OCI-LY3 (cell line): ENCODE results near the gene S100A16.

Experiments used
- H2AFZ ChIP-seq: fragments of 200-600, 300-600 bp; shearing (Covaris generic); 2 replicates; pipeline ENCODE4 v1.6.0; 2014; ENCODE audit warnings: antibody characterized with exemption, low read depth, low read length
- H3K27ac ChIP-seq: fragments of 200-600, 300-600 bp; sonication (generic); 2 replicates; pipeline ENCODE4 v1.5.1; 2014; ENCODE audit warnings: mild to moderate bottlenecking, low read length, moderate library complexity, mixed read lengths
- H3K27me3 ChIP-seq: fragments of 200-600, 300-600 bp; sonication (generic); 2 replicates; pipeline ENCODE4 v1.6.1; 2014; ENCODE audit warnings: low read depth, low read length, mixed read lengths
- H3K36me3 ChIP-seq: fragments of 200-600, 300-600 bp; sonication (generic); replicated peaks from 2 replicates; pipeline ENCODE3; 2014; ENCODE audit warnings: low read depth, low read length, mixed read lengths
- H3K4me1 ChIP-seq: fragments of 300-600, 200-600 bp; sonication (generic); 2 replicates; pipeline ENCODE4 v1.6.1; 2014; ENCODE audit warnings: low read length, mixed read lengths
- H3K4me2 ChIP-seq: fragments of 200-600, 300-600 bp; sonication (generic); 2 replicates; pipeline ENCODE4 v1.6.1; 2014; ENCODE audit warnings: low read length, mixed read lengths
- H3K4me3 ChIP-seq: fragments of 300-600, 200-600 bp; sonication (generic); 2 replicates; pipeline ENCODE4 v1.5.1; 2014; ENCODE audit warnings: antibody characterized with exemption, mild to moderate bottlenecking, low read length, moderate library complexity
- H3K79me2 ChIP-seq: fragments of 300-600, 200-600 bp; shearing (Covaris generic); 2 replicates; pipeline ENCODE4 v1.6.1; 2014; ENCODE audit warnings: mild to moderate bottlenecking, low read length, mixed read lengths
- H3K9ac ChIP-seq: fragments of 300-600, 200-600 bp; shearing (Covaris generic); 2 replicates; pipeline ENCODE4 v1.6.0; 2014; ENCODE audit warnings: mild to moderate bottlenecking, low read length, moderate library complexity
- H3K9me3 ChIP-seq: fragments of 200-600, 300-600 bp; shearing (Covaris generic); 2 replicates; pipeline ENCODE4 v1.6.1; 2014; ENCODE audit warnings: low read length, mixed read lengths; ENCODE audit not compliant: insufficient read depth
- H4K20me1 ChIP-seq: fragments of 200-600, 300-600 bp; sonication (generic); 2 replicates; pipeline ENCODE4 v1.6.1; 2016; ENCODE audit warnings: low read length, mixed read lengths; ENCODE audit not compliant: insufficient read depth
- EZH2phosphoT487 ChIP-seq: fragments of 200-600 bp; shearing (Covaris generic); IDR thresholded peaks from 2 replicates; pipeline ENCODE4 v1.6.1; 2018; ENCODE audit warnings: antibody characterized with exemption, mixed run types, low read depth
- TF ChIP-seq, protein P1 (sequence below): fragments of 200-600, 300-600 bp; sonication (generic); IDR thresholded peaks from 2 replicates; pipeline ENCODE4 v1.5.1; 2014; ENCODE audit warnings: antibody characterized with exemption, low read length, low read depth

Gene S100A16

DNA sequence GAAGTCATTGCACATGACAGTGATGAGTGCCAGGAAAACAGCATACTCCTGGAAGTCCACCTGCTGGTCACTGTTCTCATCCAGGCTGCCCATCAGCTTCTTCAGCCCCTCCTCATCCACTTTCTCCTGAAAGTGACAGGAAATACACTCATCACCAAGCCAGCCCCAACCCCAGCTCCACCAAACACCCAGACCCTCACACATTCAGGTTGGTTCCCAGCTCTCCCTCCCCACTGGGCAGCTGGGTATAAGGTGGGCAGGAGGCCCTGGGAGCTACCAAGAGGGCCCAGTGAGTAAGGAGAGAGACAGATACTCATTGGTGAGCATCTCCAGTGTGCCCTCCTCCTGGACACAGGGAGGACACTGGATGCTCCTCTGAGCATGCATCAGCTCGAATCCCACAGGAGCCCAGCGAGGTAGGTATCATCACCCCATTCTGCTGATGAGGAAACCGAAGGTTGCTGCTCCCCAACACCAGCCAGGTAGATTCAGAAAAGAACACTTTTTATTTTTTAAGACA lies 51.4 kb downstream of the S100A16 start:
- Histone ChIP-seq H3K4me3 (no peak overlapping the region), H3K9ac (no peak overlapping the region), H3K27ac (no peak overlapping the region), H3K4me2 (no peak overlapping the region), H2AFZ (no peak overlapping the region), H3K36me3 (no peaks in the 10 kb centered on the region), H3K79me2 (no peaks in the 10 kb centered on the region), H3K9me3 (no peaks in the 10 kb centered on the region), H4K20me1 (no peaks in the 10 kb centered on the region), H3K4me1 (peaks cover 14% of the 10 kb centered on the region), H3K27me3 (no peaks in the 10 kb centered on the region)
- TF ChIP-seq EZH2phosphoT487, result no peak
- TF ChIP-seq, protein P1, sequence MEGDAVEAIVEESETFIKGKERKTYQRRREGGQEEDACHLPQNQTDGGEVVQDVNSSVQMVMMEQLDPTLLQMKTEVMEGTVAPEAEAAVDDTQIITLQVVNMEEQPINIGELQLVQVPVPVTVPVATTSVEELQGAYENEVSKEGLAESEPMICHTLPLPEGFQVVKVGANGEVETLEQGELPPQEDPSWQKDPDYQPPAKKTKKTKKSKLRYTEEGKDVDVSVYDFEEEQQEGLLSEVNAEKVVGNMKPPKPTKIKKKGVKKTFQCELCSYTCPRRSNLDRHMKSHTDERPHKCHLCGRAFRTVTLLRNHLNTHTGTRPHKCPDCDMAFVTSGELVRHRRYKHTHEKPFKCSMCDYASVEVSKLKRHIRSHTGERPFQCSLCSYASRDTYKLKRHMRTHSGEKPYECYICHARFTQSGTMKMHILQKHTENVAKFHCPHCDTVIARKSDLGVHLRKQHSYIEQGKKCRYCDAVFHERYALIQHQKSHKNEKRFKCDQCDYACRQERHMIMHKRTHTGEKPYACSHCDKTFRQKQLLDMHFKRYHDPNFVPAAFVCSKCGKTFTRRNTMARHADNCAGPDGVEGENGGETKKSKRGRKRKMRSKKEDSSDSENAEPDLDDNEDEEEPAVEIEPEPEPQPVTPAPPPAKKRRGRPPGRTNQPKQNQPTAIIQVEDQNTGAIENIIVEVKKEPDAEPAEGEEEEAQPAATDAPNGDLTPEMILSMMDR, result no peak

DNA sequence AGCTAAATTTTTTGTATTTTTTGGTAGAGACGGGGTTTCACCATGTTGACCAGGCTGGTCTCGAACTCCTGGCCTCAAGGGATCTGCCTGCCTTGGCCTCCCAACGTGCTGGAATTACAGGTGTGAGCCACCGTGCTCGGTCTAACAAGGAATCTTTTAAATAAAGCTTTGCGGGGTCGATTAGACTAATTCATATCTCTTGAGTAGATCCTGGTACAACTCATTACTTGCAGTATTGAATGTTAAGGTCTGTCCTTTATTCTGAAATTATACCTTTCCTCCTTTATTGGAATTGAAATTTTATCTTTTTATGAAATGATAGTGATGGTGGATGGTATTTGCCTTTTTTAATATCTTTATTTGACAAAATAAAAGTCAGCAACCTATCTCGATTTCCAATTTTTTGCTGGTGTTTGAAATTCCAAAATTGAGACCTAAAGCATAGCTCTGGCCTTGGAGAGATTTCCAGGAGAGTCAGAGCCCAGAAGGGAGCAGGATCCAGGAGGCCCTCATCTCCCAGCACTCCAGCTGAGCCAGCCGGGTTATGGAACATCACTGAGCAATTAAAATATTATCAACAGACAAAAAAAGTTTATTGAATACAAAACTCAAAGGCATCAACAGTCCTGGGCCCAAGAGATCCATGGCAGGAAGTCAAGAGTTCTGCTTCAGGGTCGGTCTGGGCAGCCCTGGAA lies 52.0 kb downstream of the S100A16 start:
- H3K4me3 ChIP-seq, result no peak overlapping the region
- no peaks in the 10 kb centered on the region for H3K9me3 ChIP-seq
- H3K36me3 ChIP-seq, result no peaks in the 10 kb centered on the region
- TF ChIP-seq EZH2phosphoT487, result no peak
- TF ChIP-seq, protein P1, result no peak
- H3K9ac ChIP-seq, result no peak overlapping the region
- H3K4me1 ChIP-seq, result peaks cover 8% of the 10 kb centered on the region
- H3K27me3 ChIP-seq, result no peaks in the 10 kb centered on the region
- H3K79me2 ChIP-seq, result no peaks in the 10 kb centered on the region
- no peak overlapping the region for H3K27ac ChIP-seq
- H3K4me2 ChIP-seq, result no peak overlapping the region
- H4K20me1 ChIP-seq, result no peaks in the 10 kb centered on the region
- no peak overlapping the region for H2AFZ ChIP-seq

DNA sequence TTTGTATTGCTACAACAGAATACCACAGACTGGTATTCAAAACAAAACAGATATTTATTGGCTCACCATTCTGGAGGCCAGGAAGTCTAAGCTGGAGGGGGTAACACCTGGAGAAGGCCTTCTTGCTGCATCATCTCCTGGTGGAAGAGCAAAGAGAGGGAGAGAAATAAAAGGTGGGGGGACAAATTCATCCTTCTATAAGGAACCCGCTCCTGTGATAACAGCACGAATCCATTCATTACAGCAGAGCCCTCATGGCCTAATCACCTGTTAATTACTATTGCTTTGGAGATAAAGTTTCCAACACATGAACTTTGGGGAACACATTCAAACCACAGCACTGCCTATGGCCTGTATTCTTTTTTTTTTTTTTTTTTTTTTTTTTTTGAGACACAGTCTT lies 52.7 kb downstream of the S100A16 start:
- no peak overlapping the region for H3K4me3 ChIP-seq
- H3K36me3 ChIP-seq, result no peaks in the 10 kb centered on the region
- H3K27me3 ChIP-seq, result no peaks in the 10 kb centered on the region
- no peaks in the 10 kb centered on the region for H3K9me3 ChIP-seq
- peaks cover 1% of the 10 kb centered on the region for H3K4me1 ChIP-seq
- H3K27ac ChIP-seq, result no peak overlapping the region
- H4K20me1 ChIP-seq, result no peaks in the 10 kb centered on the region
- no peaks in the 10 kb centered on the region for H3K79me2 ChIP-seq
- no peak overlapping the region for H3K4me2 ChIP-seq
- no peak for TF ChIP-seq EZH2phosphoT487
- TF ChIP-seq, protein P1, result no peak
- no peak overlapping the region for H3K9ac ChIP-seq
- no peak overlapping the region for H2AFZ ChIP-seq

DNA sequence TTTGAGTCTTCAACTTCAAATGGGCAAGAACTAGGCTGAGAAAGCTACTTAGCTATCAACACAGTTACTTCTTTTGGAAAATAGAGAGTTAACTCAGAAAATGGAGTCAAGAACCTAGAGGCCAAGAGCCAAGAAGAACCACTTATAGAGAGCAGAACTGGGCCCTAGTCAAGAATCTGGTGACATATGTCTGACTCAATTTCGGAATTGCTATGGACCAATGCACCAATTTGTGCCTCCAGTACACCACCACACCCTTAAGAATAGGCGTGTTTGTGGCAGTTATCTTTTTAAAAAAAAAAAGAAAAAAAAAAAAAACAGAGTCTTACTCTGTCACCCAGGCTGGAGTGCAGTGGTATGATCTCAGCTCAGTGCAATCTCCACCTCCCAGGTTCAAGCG lies 55.1 kb downstream of the S100A16 start:
- H3K27me3 ChIP-seq, result no peaks in the 10 kb centered on the region
- H3K4me3 ChIP-seq, result no peak overlapping the region
- H4K20me1 ChIP-seq, result no peaks in the 10 kb centered on the region
- H3K4me2 ChIP-seq, result no peak overlapping the region
- no peak overlapping the region for H3K27ac ChIP-seq
- TF ChIP-seq EZH2phosphoT487, result no peak
- H3K9ac ChIP-seq, result no peak overlapping the region
- no peak overlapping the region for H2AFZ ChIP-seq
- no peaks in the 10 kb centered on the region for H3K36me3 ChIP-seq
- H3K9me3 ChIP-seq, result no peaks in the 10 kb centered on the region
- H3K4me1 ChIP-seq, result peaks cover 6% of the 10 kb centered on the region
- no peaks in the 10 kb centered on the region for H3K79me2 ChIP-seq
